HG02970 (cell line): ENCODE measurements around the gene LGALS13.
"Not testable (repeated sequence)": the region's sequence is repeated elsewhere in the genome, so short reads cannot be mapped to it uniquely, and the experiment has no call there.

ENCODE experiments used
- ATAC-seq: cut with Tn5 transposase; IDR thresholded peaks from one replicate; pipeline ENCODE4 v1.9.1; 2021; ENCODE audit warnings: mild to moderate bottlenecking, moderate library complexity, moderate number of reproducible peaks; ENCODE audit not compliant: unreplicated experiment, low FRiP score

The LGALS13 gene

DNA sequence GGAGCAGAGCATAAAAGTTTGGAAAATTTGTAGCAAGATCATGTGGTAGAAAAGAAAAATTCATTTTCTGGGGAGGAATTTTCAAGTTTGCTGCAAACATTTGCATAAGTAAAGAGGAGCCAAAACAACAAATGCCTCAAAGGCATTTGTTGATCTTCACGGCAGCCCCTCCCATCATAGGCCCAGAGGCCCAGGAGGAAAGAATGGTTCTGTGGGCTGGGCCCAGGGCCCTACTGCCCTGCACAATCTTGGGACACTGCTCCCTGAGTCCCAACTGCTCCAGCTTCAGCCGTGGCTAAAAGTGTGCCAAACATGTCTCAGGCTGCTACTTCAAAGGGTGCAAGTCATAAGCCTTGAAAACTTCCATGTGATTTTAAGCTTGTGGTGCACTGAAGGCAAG lies 11.3 kb downstream of the LGALS13 start:
- no peak for ATAC-seq

DNA sequence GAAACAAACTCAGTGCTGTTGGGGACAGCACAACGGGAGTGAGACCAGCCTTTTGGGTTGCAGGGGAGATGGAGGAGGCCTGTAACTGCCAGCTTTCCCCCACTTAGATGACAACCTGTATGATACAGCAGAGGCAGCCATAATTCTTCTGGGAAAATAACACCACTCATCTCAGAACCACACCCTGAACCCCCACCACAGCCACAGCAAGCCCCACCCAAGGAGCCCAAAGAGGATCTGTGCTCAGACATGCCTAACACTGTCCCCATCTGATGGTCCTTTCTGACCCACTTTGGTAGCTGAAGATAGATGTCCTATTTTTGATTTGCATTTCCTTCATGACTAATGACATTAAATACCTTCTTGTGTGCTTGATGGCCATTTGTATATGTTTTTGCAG lies 15.4 kb downstream of the LGALS13 start:
- ATAC-seq, result no peak

DNA sequence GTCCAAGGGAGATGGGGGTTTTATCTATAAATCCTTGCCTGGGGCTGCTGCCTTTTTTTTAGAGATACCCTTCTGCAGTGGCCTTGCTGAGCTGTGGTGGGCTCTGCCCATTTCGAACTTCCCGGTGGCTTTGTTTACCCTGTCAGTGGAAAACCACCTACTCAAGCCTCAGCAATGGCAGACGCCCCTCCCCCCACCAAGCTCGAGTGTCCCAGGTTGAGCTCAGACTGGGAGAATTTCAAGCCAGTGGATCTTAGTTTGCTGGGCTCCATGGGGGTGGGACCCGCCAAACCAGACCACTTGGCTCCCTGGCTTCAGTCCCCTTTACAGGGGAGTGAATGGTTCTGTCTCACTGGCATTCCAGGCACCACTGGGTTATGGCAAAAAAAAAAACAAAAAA lies 21.6 kb downstream of the LGALS13 start:
- no peak for ATAC-seq

DNA sequence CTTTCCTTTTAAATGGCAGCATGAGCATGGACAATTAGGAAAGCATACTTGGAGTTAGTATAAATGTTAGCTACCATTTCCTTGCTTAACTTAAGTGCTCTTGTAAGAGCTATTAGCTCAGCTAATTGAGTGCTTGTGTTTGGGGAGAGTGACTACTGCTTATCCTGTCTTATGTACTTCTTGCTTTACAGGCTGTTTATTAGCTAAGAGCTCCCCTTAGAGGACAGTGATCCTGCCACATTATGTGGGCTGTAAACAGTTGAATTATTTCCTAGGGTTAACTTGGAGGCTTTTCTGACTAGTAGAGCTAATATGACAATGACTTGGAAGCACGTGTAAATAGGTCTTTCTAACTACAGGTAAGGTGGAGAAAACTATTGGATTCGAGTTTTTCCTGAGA lies 25.3 kb downstream of the LGALS13 start:
- ATAC-seq, result not testable (repeated sequence)

DNA sequence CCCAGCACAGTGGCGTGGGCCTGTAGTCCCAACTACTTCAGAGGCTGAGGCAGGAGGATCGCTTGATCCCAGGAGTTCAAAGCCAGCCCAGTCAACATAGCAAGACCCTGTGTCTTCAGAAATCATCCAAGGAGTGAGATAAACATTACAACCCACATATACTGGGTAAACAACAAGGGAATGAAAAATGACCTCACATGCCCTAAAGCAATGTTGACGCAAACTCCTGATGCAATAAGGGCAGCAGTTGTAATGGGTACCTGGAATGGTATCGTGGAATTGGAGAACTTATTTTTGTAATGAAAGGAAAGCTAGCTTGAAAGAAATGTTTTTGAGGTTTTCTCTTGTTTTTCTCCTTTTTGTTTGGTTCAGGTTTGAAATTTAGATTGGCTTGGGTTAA lies 28.9 kb downstream of the LGALS13 start:
- no peak for ATAC-seq

DNA sequence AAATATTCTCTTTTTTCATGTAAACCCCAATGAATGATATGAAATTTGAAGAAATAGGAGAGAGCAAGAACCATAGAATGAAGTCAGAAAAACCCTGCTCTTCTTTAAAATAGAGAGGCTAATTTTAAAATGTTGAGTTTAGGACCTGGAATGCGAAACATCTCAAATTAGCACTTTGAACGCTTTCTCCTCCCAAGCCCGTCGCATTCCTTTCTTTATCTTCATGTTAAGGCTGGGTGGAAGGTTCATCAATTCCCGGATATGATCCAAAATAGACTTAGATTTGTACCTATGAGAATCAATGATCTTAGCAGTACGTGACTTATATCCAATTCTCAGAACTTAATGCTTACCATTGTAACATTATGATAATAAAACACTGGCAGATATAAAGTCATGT lies 29.3 kb downstream of the LGALS13 start:
- ATAC-seq, result no peak

DNA sequence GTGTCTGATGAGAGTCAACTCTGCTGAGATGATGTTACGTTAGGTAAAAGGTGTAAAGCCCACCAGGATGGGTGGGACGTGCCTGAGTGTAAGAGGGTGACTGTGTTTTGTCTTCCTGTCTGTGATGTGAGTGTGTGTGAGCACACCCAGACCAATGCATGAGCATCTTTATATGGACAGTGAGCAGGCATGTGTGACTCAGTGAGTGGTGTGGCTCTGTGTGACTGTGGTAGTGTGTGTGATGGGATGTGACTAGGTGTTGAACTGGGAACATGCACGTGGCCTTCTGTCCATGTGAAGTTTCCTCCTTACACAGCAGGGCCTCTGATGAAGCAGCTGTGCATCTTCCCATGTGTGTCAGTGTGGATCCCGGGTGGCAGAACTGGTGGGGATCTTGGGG lies 35.6 kb downstream of the LGALS13 start:
- no peak for ATAC-seq

DNA sequence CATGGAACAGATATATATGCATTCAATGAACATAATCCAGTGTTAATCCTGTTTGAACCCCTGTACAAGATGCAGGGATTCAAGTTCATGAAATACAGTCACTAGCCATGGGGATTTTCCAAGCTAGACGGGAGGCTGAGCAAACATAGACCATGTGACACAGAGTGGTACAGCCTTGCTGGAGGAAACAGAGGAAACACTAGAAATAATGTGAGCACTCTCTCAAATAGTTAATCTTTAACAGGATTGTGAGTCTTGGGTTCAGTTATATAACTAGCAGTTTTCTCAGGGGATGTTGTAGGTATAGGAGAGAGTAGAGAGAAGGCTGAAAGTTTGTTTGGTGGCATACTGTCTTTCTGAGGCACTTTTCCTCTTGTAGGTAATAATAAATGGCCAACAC lies 39.4 kb downstream of the LGALS13 start:
- ATAC-seq, result no peak

DNA sequence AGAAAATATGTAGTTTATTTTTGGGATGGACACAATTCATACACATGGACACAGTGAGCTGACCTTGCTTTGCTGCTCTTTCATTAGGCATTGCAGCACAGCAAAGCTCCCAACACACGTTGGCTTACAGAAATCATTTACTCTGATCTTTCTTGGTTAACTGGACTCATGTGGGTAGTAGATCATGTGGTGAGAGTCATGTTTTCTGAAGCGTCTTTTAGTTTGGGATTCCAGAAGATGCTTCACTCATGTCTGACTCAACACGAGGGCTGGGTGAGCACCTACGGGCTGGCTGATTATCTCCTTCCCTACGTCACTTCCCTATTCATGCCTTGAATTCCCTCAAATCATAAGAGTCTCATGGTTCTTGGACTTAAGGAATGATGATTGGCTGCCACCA lies 41.3 kb downstream of the LGALS13 start:
- no peak for ATAC-seq

DNA sequence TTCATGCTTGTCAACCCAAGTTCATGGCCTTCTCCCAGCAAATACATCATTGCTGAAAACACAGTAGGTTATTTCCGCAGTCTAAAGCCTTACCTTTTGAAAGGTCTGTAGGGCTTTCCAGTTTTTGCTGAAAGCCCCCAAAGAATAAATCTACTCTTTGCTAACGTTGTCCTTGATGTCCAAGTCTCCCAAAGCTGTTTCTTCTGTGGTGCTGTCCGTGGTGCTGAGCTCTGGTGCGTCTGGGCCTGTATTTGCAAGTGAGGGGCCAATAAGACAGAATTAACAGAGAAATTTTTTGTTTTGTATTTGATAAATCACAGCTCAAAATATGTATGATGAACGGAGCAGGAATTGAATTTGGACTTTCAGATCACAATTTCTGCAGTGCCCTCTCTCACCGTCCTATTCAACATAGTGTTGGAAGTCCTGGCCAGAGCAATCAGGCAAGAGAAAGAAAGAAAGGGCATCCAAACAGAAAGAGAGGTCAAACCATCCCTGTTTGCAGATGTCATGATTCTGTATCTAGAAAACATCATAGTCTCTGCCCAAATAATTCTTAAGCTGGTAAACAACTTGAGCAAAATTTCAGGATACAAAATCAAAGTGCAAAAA lies 43.6 kb downstream of the LGALS13 start:
- no peak for ATAC-seq

DNA sequence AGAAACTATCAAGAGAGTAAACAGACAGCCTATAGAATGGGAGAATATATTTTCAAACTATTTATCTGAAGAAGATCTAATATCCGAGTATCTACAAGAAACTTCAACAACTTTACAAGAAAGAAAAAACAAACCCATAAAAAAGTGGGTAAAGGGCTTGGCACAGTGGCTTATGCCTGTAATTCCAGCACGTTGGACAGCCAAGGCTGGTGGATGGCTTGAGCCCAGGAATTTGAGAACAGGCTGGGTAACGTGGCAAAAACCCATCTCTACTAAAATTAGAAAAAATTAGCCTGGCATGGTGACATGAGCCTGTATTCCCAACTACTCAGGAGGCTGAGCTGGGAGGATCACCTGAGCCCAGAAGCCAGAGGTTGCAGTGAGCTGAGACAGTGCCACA lies 45.6 kb downstream of the LGALS13 start:
- ATAC-seq, result no peak

DNA sequence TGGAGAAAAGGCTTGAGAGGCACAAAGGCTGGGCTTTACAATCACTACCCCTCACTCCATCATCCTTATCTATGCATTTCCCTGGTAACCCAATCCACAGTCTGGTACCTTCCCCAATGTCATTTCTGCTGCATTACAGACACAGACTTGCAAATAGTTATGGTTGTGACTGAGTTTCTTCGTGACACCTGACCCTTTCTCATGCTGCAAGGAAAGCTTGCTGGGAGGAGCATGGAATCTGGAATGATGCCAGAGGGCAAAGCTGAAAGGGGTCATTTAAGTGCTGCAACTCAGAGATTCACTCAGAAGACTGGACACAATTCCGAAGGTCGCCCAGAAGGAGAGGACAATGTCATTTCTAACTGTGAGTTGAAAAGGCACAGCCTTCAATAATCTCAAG lies 53.3 kb downstream of the LGALS13 start, which contains the start of gene LGALS16:
Gene LGALS16, plus strand, starts transcription at position 301 of the 400 bp plus-strand sequence. Its CDS starts 49 bp downstream, at position 350.
- ATAC-seq, result no peak
